HepG2 (cell line): ENCODE measurements around the gene C22orf31. TPM values are rescaled to one million over a fixed set of nuclear protein-coding genes. Genes with fewer than 3 reads are reported as not detected.
A peak's percentile ranks its signal among the peaks of the same experiment; 100 is the strongest.

ENCODE experiments used
- ADNP ChIP-seq: sonication (generic); formaldehyde crosslinking; IDR thresholded peaks from 2 replicates; pipeline ENCODE4 v1.4.0; 2020; ENCODE audit warnings: missing genetic modification reagents
- ATF7 ChIP-seq, 2 experiments: fragments of 450-650 bp in 1 of 2; sonication (generic) in 1 of 2; formaldehyde crosslinking in 1 of 2; IDR thresholded peaks; 2 replicates each; pipeline versions ENCODE4 v1.4.0 to v1.6.1; 2016 to 2020; ENCODE audit warnings: antibody characterized with exemption in 1 of 2, mild to moderate bottlenecking in 1 of 2, missing genetic modification reagents in 1 of 2
- HDAC2 ChIP-seq: sonication (generic); formaldehyde crosslinking; IDR thresholded peaks from 2 replicates; pipeline ENCODE4 v1.4.0; 2020; ENCODE audit warnings: missing genetic modification reagents
- HNRNPUL1 ChIP-seq: fragments of 200-400 bp; formaldehyde crosslinking; IDR thresholded peaks from 2 replicates; pipeline ENCODE4 v1.6.1; 2017; ENCODE audit warnings: low read depth, mild to moderate bottlenecking, low read length, moderate library complexity
- SNAPC2 ChIP-seq: sonication (generic); formaldehyde crosslinking; IDR thresholded peaks from 2 replicates; pipeline ENCODE4 v1.8.1; 2022; ENCODE audit warnings: mild to moderate bottlenecking, missing genetic modification reagents
- SSRP1 ChIP-seq: IDR thresholded peaks from 2 replicates; pipeline ENCODE4 v1.6.1; 2016; ENCODE audit warnings: control low read depth
- ZNF33B ChIP-seq: sonication (generic); formaldehyde crosslinking; IDR thresholded peaks from 2 replicates; pipeline ENCODE4 v1.5.1; 2020; ENCODE audit warnings: mild to moderate bottlenecking, missing genetic modification reagents
- ZNF549 ChIP-seq: sonication (generic); formaldehyde crosslinking; IDR thresholded peaks from 2 replicates; pipeline ENCODE4 v1.5.0; 2020; ENCODE audit warnings: missing genetic modification reagents
- ZSCAN20 ChIP-seq: sonication (generic); formaldehyde crosslinking; IDR thresholded peaks from 2 replicates; pipeline ENCODE4 v1.4.0; 2020; ENCODE audit warnings: missing genetic modification reagents, mild to moderate bottlenecking, borderline replicate concordance
- polyA plus RNA-seq, 8 experiments: library from polyadenylated mRNA; depleted of rRNA in 3 of 8; stranded (reverse) in 7 of 8; unstranded in 1 of 8; fragments of >200 nt; fragmentation: Illumina TruSeq in 4 of 8; extraction: Trizol in 4 of 8; gene quantifications; 2 replicates each; pipeline versions ENCODE4 v1.2.1 to v1.2.3, GENCODE V29; 2011 to 2016; ENCODE audit warnings: low read depth in 4 of 8, missing spikeins in 1 of 8, mixed read lengths in 1 of 8; ENCODE audit not compliant: insufficient read depth in 1 of 8
- total RNA-seq, 5 experiments: library from RNA; depleted of rRNA; stranded (reverse); fragments of >200 nt; fragmentation: Illumina TruSeq; extraction: Trizol; gene quantifications; 2 replicates each; pipeline ENCODE4 v1.2.3, GENCODE V29; 2016; ENCODE audit warnings: low read depth in 1 of 5
- TF ChIP-seq, protein P1 (sequence below): sonication (generic); formaldehyde crosslinking; IDR thresholded peaks from 2 replicates; pipeline ENCODE4 v1.4.0; 2020; ENCODE audit warnings: missing genetic modification reagents; ENCODE audit errors: not compliant biosample characterization
- TF ChIP-seq, protein P2 (sequence below): sonication (generic); formaldehyde crosslinking; IDR thresholded peaks from 2 replicates; pipeline ENCODE4 v1.5.0; 2020; ENCODE audit warnings: mild to moderate bottlenecking, missing genetic modification reagents
- TF ChIP-seq, protein P3 (sequence below): sonication (generic); formaldehyde crosslinking; IDR thresholded peaks from 2 replicates; pipeline ENCODE4 v1.4.0; 2020; ENCODE audit warnings: missing genetic modification reagents
- TF ChIP-seq, protein P4 (sequence below): sonication (generic); formaldehyde crosslinking; IDR thresholded peaks from 2 replicates; pipeline ENCODE4 v1.5.0; 2020; ENCODE audit warnings: mild to moderate bottlenecking, missing genetic modification reagents

The C22orf31 gene
- total and polyA plus RNA-seq, 2 of the 13 experiments (the other 11 are each of a cell fraction or from before 2014, with no cell fraction given): not detected

DNA sequence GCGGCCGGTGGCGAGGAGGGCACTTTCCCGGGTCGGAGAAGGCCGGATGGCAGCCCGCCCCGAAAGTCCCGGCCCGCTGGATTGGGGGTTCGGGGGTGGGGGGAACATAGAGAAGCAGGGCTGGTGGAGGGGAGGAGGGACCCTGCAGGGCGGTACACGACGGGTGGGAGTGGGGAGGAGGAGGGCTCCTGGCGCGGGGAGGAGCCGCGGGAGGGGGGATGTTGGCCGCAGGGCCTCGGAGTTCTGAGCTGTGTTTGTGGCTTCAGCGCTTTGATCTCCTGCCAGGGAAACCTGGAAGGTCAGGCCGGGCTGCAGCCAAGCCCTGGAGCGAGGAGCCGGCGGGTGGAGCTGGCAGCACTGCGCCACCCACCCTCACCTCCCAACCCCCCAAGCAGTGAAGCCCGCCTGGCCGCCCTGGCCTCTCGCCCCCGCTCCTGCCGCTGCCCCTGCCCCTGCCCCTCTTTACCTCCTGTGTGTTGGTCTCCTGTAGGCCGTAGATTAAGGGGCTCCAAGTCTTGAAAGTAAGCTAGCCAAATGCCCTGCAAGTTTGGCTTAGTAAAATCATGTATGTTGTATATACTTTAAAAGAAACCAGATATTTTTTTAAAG, 30.9 kb downstream of the C22orf31 start (continued):
- TF ChIP-seq, protein P1, sequence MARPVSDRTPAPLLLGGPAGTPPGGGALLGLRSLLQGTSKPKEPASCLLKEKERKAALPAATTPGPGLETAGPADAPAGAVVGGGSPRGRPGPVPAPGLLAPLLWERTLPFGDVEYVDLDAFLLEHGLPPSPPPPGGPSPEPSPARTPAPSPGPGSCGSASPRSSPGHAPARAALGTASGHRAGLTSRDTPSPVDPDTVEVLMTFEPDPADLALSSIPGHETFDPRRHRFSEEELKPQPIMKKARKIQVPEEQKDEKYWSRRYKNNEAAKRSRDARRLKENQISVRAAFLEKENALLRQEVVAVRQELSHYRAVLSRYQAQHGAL: no peak
- TF ChIP-seq SSRP1 (CRISPR knock-in tag) (no peak), SNAPC2 (no peak), ADNP (CRISPR knock-in tag) (no peak), ZNF549 (CRISPR knock-in tag) (no peak), ZSCAN20 (CRISPR knock-in tag) (no peak), ATF7 (IDR thresholded peaks at IDR 0.05) (no peak), ATF7 (CRISPR knock-in tag; IDR thresholded peaks at IDR 0.05) (no peak), HNRNPUL1 (0 out of 2 replicates have a peak, but pooled peaks have one; percentile 54), ZNF33B (CRISPR knock-in tag) (no peak), HDAC2 (CRISPR knock-in tag) (peak; percentile 86)
- TF ChIP-seq, protein P2, sequence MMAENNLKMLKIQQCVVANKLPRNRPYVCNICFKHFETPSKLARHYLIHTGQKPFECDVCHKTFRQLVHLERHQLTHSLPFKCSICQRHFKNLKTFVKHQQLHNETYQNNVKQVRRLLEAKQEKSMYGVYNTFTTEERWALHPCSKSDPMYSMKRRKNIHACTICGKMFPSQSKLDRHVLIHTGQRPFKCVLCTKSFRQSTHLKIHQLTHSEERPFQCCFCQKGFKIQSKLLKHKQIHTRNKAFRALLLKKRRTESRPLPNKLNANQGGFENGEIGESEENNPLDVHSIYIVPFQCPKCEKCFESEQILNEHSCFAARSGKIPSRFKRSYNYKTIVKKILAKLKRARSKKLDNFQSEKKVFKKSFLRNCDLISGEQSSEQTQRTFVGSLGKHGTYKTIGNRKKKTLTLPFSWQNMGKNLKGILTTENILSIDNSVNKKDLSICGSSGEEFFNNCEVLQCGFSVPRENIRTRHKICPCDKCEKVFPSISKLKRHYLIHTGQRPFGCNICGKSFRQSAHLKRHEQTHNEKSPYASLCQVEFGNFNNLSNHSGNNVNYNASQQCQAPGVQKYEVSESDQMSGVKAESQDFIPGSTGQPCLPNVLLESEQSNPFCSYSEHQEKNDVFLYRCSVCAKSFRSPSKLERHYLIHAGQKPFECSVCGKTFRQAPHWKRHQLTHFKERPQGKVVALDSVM (CRISPR knock-in tag): no peak
- TF ChIP-seq, protein P3, sequence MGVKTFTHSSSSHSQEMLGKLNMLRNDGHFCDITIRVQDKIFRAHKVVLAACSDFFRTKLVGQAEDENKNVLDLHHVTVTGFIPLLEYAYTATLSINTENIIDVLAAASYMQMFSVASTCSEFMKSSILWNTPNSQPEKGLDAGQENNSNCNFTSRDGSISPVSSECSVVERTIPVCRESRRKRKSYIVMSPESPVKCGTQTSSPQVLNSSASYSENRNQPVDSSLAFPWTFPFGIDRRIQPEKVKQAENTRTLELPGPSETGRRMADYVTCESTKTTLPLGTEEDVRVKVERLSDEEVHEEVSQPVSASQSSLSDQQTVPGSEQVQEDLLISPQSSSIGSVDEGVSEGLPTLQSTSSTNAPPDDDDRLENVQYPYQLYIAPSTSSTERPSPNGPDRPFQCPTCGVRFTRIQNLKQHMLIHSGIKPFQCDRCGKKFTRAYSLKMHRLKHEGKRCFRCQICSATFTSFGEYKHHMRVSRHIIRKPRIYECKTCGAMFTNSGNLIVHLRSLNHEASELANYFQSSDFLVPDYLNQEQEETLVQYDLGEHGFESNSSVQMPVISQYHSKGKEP (CRISPR knock-in tag): no peak
- TF ChIP-seq, protein P4, sequence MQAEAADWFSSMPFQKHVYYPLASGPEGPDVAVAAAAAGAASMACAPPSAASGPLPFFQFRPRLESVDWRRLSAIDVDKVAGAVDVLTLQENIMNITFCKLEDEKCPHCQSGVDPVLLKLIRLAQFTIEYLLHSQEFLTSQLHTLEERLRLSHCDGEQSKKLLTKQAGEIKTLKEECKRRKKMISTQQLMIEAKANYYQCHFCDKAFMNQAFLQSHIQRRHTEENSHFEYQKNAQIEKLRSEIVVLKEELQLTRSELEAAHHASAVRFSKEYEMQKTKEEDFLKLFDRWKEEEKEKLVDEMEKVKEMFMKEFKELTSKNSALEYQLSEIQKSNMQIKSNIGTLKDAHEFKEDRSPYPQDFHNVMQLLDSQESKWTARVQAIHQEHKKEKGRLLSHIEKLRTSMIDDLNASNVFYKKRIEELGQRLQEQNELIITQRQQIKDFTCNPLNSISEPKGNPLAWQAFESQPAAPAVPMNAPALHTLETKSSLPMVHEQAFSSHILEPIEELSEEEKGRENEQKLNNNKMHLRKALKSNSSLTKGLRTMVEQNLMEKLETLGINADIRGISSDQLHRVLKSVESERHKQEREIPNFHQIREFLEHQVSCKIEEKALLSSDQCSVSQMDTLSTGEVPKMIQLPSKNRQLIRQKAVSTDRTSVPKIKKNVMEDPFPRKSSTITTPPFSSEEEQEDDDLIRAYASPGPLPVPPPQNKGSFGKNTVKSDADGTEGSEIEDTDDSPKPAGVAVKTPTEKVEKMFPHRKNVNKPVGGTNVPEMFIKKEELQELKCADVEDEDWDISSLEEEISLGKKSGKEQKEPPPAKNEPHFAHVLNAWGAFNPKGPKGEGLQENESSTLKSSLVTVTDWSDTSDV (CRISPR knock-in tag): no peak
